Right lobe of liver (tissue), 6 donors: ENCODE data around the gene C4orf51. TPM values are rescaled to one million over a fixed set of nuclear protein-coding genes. Genes with fewer than 3 reads are reported as not detected.

Source experiments
- ATAC-seq, 4 donors: fragments of 200-7000 bp; cut with Tn5 transposase; one replicate each; pipeline ENCODE4 v1.9.1; 2020; ENCODE audit warnings: mild to moderate bottlenecking in 4 of 4, moderate library complexity in 4 of 4
- DNase-seq, 3 donors: peaks; one replicate each; pipeline ENCODE4 v3.0.0-alpha.2; 2020
- H3K27ac ChIP-seq, 3 donors: fragments of 200-600 bp; one replicate each; pipeline ENCODE4 v1.8.0; 2022
- H3K27me3 ChIP-seq, 2 donors: fragments of 200-600 bp; one replicate each; pipeline ENCODE4 v1.8.0; 2022
- H3K36me3 ChIP-seq, 4 donors: fragments of 200-600 bp; sonication (generic) in 1 of 4; one replicate each; pipeline versions ENCODE4 v1.5.1 to v1.8.0; 2017 to 2022; ENCODE audit warnings: control low read depth in 1 of 4
- H3K4me1 ChIP-seq, 4 donors: fragments of 200-600 bp; sonication (generic) in 1 of 4; one replicate each; pipeline versions ENCODE4 v1.5.1 to v1.8.0; 2017 to 2022; ENCODE audit warnings: control low read depth in 1 of 4
- H3K4me3 ChIP-seq, 3 donors: fragments of 200-600 bp; one replicate each; pipeline ENCODE4 v1.8.0; 2022
- H3K9me3 ChIP-seq, 4 donors: fragments of 200-600 bp; sonication (generic) in 1 of 4; one replicate each; pipeline versions ENCODE4 v1.5.1 to v1.8.0; 2017 to 2022; ENCODE audit warnings: control low read depth in 1 of 4
- POLR2A ChIP-seq: fragments of 450-650 bp; IDR thresholded peaks from one replicate; pipeline ENCODE4 v1.6.1; 2017; ENCODE audit warnings: antibody characterized with exemption, mild to moderate bottlenecking
- WGBS: methylation state at CpG from one replicate; pipeline ENCODE4 v1.1.6; 2018; ENCODE audit warnings: low coverage, low lambda C conversion rate; ENCODE audit not compliant: insufficient coverage; ENCODE audit errors: missing lambda C conversion rate; 5-methylcytosine and 5-hydroxymethylcytosine counted together
- intact Hi-C, 2 donors: fragments of 100-400 bp; cut with DNase I; formaldehyde crosslinking; loops; one replicate each; pipeline versions ENCODE4 v1.11.2 to v1.14.1; 2022
- total RNA-seq, 6 experiments: library from RNA; depleted of rRNA in 2 of 6; stranded (reverse); fragments of >200 nt in 2 of 6; fragmentation: NEBNext Ultra II Directional in 3 of 6; extraction: Animal tissue kit (Norgen Biotek cat#: 25700) in 3 of 6; gene quantifications; one replicate each; pipeline versions ENCODE4 v1.1.0 to v1.2.4, GENCODE V29; 2016 to 2023
- TF ChIP-seq, protein P1 (sequence below), 4 donors: fragments of 200-600 bp in 3 of 4; fragments of 450-650 bp in 1 of 4; IDR thresholded peaks; one replicate each; pipeline versions ENCODE4 v1.5.1 to v1.8.0; 2016 to 2022; ENCODE audit warnings: antibody characterized with exemption in 4 of 4, mild to moderate bottlenecking in 2 of 4
- donor health status: DM: no; HTN: yes; CAD: no.
- donor health status: DM: no; HTN: no; CAD: no.
- donor health status: DM: no; HTN: no; CAD: no.
- donor health status: DM: no; HTN: yes; CAD: no.
- donor health status: DM: no; HTN: yes; CAD: no.

Gene C4orf51
- total RNA-seq, 6 experiments from 2014 or later = not detected

- intact Hi-C loops = no loop called here
- WGBS = 77% methylated on average over 1 of the region's 1 CpG
- TF ChIP-seq POLR2A = no peak
- TF ChIP-seq, protein P1, sequence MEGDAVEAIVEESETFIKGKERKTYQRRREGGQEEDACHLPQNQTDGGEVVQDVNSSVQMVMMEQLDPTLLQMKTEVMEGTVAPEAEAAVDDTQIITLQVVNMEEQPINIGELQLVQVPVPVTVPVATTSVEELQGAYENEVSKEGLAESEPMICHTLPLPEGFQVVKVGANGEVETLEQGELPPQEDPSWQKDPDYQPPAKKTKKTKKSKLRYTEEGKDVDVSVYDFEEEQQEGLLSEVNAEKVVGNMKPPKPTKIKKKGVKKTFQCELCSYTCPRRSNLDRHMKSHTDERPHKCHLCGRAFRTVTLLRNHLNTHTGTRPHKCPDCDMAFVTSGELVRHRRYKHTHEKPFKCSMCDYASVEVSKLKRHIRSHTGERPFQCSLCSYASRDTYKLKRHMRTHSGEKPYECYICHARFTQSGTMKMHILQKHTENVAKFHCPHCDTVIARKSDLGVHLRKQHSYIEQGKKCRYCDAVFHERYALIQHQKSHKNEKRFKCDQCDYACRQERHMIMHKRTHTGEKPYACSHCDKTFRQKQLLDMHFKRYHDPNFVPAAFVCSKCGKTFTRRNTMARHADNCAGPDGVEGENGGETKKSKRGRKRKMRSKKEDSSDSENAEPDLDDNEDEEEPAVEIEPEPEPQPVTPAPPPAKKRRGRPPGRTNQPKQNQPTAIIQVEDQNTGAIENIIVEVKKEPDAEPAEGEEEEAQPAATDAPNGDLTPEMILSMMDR (IDR thresholded peaks at IDR 0.05) = no peak
Measured at GRCh38 chr4:145757188-145757587, 77.2 kb downstream of the C4orf51 start.

GRCh38 chr4:145760176-145760575, 80.2 kb downstream of the C4orf51 start:
- ATAC-seq = no peak
- H3K36me3 ChIP-seq = no peaks in the 10 kb centered on the region
- intact Hi-C loops = no loop called here
- TF ChIP-seq, protein P1 (IDR thresholded peaks at IDR 0.05) = no peak
- no peak for TF ChIP-seq POLR2A
- H3K27me3 ChIP-seq = no peaks in the 10 kb centered on the region
- WGBS = 91% methylated on average over 8 of the region's 8 CpGs
- no peak overlapping the region for H3K27ac ChIP-seq
- H3K9me3 ChIP-seq = no peaks in the 10 kb centered on the region
- no peak overlapping the region for H3K4me3 ChIP-seq
- H3K4me1 ChIP-seq = no peaks in the 10 kb centered on the region
- DNase-seq = no peak

More at GRCh38 chr4:145757188-145757587, 77.2 kb downstream of the C4orf51 start:
- DNase-seq = no peak
- no peak for ATAC-seq
- Histone ChIP-seq H3K4me3 (no peak overlapping the region), H3K27me3 (no peaks in the 10 kb centered on the region), H3K9me3 (no peaks in the 10 kb centered on the region), H3K27ac (no peak overlapping the region), H3K4me1 (no peaks in the 10 kb centered on the region), H3K36me3 (no peaks in the 10 kb centered on the region)

DNA sequence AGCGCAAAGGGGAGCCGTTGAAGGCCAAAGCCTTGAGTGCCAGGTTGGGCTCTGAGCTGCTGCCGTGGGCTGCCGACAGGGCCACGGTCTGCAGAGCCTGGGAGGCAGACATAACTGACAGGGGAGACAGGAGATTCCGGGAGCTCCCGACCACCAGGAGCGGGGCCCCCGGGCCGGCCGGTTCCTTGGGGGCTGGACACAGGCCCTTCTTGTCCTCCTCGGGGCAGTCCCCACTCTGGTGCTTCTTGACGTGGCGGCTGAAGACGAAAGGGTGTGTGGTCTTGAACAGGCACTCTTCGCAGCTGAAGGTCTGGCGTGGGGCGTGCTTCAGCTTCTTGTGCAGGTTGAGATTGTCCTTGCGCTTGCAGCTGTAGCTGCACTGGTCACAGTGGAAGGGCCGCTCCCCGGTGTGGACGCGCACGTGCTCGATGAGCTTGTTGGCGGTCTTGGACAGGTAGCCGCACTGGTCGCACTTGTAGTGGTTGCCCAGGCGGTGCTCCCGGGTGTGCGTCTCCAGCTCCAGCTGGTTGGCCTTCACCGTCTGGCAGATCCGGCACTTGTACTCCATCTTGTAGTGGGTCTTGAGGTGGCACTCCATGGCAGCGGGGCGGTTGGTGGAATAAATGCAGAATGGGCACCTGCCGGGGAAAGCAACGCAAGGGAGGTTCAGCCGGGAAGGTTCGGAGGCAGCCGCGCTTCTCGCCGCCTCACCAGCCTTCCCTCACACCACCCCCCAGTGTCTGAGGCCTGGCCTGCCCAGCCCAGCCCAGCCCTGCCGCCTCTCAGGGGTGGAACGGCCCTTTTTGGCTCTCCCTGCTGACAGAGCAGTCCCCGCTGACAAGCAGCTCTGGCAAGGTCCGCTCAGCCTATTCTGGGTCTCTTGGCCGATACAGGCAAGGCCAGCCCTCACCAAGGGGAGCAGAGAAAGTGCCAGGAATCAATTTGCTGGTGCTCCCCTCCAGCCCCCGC, 81.3 kb downstream of the C4orf51 start:
- DNase-seq = no peak

DNA sequence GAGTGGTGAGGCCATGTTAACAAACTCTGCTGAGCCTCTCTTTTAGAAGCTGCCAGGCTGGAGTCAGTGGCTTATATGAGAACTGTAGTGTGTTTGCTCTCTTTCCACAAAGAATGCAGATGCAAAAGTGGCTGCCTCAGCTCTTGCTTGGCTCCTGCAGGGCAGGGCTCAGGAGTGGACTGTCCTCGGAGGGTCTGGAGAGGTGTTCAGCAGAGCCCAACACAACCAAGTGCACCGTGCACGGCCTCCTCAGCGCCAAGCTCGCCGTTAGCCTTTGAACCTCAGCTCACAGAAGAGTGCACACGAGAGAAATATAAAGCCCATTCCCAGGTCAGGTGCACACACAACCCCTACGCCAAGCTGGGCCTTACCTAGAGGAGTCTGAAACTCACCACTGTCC, 82.8 kb downstream of the C4orf51 start:
- no peaks in the 10 kb centered on the region for H3K9me3 ChIP-seq
- ATAC-seq (no peak), DNase-seq (no peak)
- no peak overlapping the region for H3K27ac ChIP-seq
- intact Hi-C loops = no loop called here
- no peaks in the 10 kb centered on the region for H3K36me3 ChIP-seq
- no peak for TF ChIP-seq POLR2A
- TF ChIP-seq, protein P1 (IDR thresholded peaks at IDR 0.05) = no peak
- WGBS = 60% methylated on average over 1 of the region's 8 CpGs
- H3K27me3 ChIP-seq = no peaks in the 10 kb centered on the region
- no peaks in the 10 kb centered on the region for H3K4me1 ChIP-seq
- no peak overlapping the region for H3K4me3 ChIP-seq

More for the DNA sequence above, 81.3 kb downstream of the C4orf51 start:
- TF ChIP-seq POLR2A = no peak
- TF ChIP-seq, protein P1 (IDR thresholded peaks at IDR 0.05) = no peak
- Histone ChIP-seq H3K27me3 (no peaks in the 10 kb centered on the region), H3K9me3 (no peaks in the 10 kb centered on the region), H3K4me1 (no peaks in the 10 kb centered on the region), H3K27ac (no peak overlapping the region), H3K4me3 (no peak overlapping the region), H3K36me3 (no peaks in the 10 kb centered on the region)
- intact Hi-C loops = no loop called here
- WGBS = 90% methylated on average over 7 of the region's 49 CpGs
- peak in 1 of 4 donors; percentile 19 for ATAC-seq
